PC-9 (cell line): ENCODE measurements around the gene ZNF235.

ENCODE experiments used
- EZH2 ChIP-seq: fragments of 200-600 bp; sonication (generic); IDR thresholded peaks from 2 replicates; pipeline ENCODE4 v1.8.0; 2017; ENCODE audit warnings: antibody characterized with exemption, low read depth
- TF ChIP-seq, protein P1 (sequence below): fragments of 200-600 bp; sonication (generic); conservative IDR thresholded peaks from 2 replicates; pipeline ENCODE4 v1.6.1; 2017; ENCODE audit warnings: mixed run types, antibody characterized with exemption, mild to moderate bottlenecking, moderate library complexity

DNA sequence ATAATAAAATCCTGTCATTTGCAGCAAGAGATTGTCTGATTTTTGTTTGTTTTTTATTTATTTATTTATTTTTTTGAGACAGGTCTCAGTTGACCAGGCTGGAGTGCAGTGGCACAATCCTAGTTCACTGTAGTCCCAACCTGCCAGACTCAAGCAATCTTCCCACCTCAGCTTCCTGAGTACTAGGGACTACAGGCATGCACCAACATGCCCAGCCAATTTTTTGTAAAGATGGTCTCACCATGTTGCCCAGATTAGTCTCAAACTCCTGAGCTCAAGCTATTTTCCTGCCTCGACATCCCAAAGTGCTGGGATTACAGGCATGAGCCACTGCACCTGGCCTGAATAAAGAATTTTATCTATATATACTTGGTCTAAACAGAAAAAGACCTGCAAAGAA lies 27.5 kb downstream of the ZNF235 start:
- TF ChIP-seq, protein P1, sequence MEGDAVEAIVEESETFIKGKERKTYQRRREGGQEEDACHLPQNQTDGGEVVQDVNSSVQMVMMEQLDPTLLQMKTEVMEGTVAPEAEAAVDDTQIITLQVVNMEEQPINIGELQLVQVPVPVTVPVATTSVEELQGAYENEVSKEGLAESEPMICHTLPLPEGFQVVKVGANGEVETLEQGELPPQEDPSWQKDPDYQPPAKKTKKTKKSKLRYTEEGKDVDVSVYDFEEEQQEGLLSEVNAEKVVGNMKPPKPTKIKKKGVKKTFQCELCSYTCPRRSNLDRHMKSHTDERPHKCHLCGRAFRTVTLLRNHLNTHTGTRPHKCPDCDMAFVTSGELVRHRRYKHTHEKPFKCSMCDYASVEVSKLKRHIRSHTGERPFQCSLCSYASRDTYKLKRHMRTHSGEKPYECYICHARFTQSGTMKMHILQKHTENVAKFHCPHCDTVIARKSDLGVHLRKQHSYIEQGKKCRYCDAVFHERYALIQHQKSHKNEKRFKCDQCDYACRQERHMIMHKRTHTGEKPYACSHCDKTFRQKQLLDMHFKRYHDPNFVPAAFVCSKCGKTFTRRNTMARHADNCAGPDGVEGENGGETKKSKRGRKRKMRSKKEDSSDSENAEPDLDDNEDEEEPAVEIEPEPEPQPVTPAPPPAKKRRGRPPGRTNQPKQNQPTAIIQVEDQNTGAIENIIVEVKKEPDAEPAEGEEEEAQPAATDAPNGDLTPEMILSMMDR: no peak
- TF ChIP-seq EZH2: no peak
